PC-9 (cell line): ENCODE data around the gene PRKAR1A. TPM values are rescaled to one million over a fixed set of nuclear protein-coding genes. Genes with fewer than 3 reads are reported as not detected.

Source experiments
- BruUV-seq: library from RNA; stranded (reverse); fragments of 400-500 nt; replicated peaks from 2 replicates; lab custom pipeline; 2021; lab: Mats Ljungman, UMichigan
- CTCF ChIA-PET: fragments of 300-600 bp; sonication (Branson Sonifier 250); formaldehyde crosslinking; loops from one replicate; lab custom pipeline; 2022; ENCODE audit warnings: antibody characterized with exemption; lab: Charles Lee
- POLR2A ChIA-PET: fragments of 300-600 bp; sonication (Branson Sonifier 250); formaldehyde crosslinking; loops from one replicate; lab custom pipeline; 2022; ENCODE audit warnings: antibody characterized with exemption; ENCODE audit not compliant: unreplicated experiment; lab: Charles Lee
- DNase-seq, 2 experiments: peaks; one replicate each; pipeline versions ENCODE4 v3.0.0 to v3.0.0-alpha.2; 2015 to 2022; ENCODE audit warnings: mixed read lengths in 1 of 2
- H2AFZ ChIP-seq: fragments of 200-600 bp; sonication (generic); 2 replicates; pipeline ENCODE4 v1.8.1; 2017; ENCODE audit warnings: antibody characterized with exemption
- H3F3A ChIP-seq: fragments of 200-600 bp; sonication (generic); 2 replicates; pipeline ENCODE4 v1.8.1; 2017; ENCODE audit warnings: antibody characterized with exemption, mild to moderate bottlenecking, low read depth; ENCODE audit not compliant: insufficient read depth
- H3K27ac ChIP-seq: fragments of 200-600 bp; sonication (generic); 2 replicates; pipeline ENCODE4 v1.6.1; 2016; ENCODE audit warnings: mixed run types
- H3K27me3 ChIP-seq: fragments of 200-600 bp; sonication (generic); 2 replicates; pipeline ENCODE4 v1.6.1; 2016; ENCODE audit warnings: low read depth, mixed run types; ENCODE audit not compliant: insufficient read depth
- H3K36me3 ChIP-seq: fragments of 200-600 bp; sonication (generic); 2 replicates; pipeline ENCODE4 v1.6.1; 2016; ENCODE audit warnings: low read depth, mixed run types
- H3K4me1 ChIP-seq: fragments of 200-600 bp; sonication (generic); replicated peaks from 2 replicates; pipeline ENCODE4 v1.6.1; 2016; ENCODE audit warnings: mixed run types; ENCODE audit not compliant: insufficient read depth
- H3K4me2 ChIP-seq: fragments of 200-600 bp; sonication (generic); 2 replicates; pipeline ENCODE4 v1.6.1; 2017; ENCODE audit warnings: mixed run types
- H3K4me3 ChIP-seq: fragments of 200-600 bp; sonication (generic); 2 replicates; pipeline ENCODE4 v1.6.1; 2016; ENCODE audit warnings: mixed run types
- H3K79me2 ChIP-seq: fragments of 200-600 bp; sonication (generic); 2 replicates; pipeline ENCODE4 v1.6.1; 2017; ENCODE audit warnings: low read depth, mixed run types
- H3K9me2 ChIP-seq: fragments of 200-600 bp; sonication (generic); 2 replicates; pipeline ENCODE4 v1.8.1; 2017; ENCODE audit warnings: mild to moderate bottlenecking; ENCODE audit not compliant: insufficient read depth
- H3K9me3 ChIP-seq: fragments of 200-600 bp; sonication (generic); 2 replicates; pipeline ENCODE4 v1.8.1; 2016; ENCODE audit warnings: low read depth; ENCODE audit not compliant: insufficient read depth
- H4K20me1 ChIP-seq: fragments of 200-600 bp; sonication (generic); 2 replicates; pipeline ENCODE4 v1.8.1; 2017; ENCODE audit not compliant: insufficient read depth
- EZH2 ChIP-seq: fragments of 200-600 bp; sonication (generic); IDR thresholded peaks from 2 replicates; pipeline ENCODE4 v1.8.0; 2017; ENCODE audit warnings: antibody characterized with exemption, low read depth
- intact Hi-C: fragments of 100-400 bp; cut with micrococcal nuclease; formaldehyde crosslinking; loops from one replicate; pipeline ENCODE4 v1.10.0; 2022; ENCODE audit not compliant: unreplicated experiment
- total RNA-seq: library from RNA; stranded (reverse); gene quantifications from 2 replicates; pipeline ENCODE4 v1.2.3, GENCODE V29; 2021
- TF ChIP-seq, protein P1 (sequence below): fragments of 200-600 bp; sonication (generic); conservative IDR thresholded peaks from 2 replicates; pipeline ENCODE4 v1.6.1; 2017; ENCODE audit warnings: mixed run types, antibody characterized with exemption, mild to moderate bottlenecking, moderate library complexity

PRKAR1A gene
- total RNA-seq, 1 experiment from 2014 or later: 161 TPM

DNA sequence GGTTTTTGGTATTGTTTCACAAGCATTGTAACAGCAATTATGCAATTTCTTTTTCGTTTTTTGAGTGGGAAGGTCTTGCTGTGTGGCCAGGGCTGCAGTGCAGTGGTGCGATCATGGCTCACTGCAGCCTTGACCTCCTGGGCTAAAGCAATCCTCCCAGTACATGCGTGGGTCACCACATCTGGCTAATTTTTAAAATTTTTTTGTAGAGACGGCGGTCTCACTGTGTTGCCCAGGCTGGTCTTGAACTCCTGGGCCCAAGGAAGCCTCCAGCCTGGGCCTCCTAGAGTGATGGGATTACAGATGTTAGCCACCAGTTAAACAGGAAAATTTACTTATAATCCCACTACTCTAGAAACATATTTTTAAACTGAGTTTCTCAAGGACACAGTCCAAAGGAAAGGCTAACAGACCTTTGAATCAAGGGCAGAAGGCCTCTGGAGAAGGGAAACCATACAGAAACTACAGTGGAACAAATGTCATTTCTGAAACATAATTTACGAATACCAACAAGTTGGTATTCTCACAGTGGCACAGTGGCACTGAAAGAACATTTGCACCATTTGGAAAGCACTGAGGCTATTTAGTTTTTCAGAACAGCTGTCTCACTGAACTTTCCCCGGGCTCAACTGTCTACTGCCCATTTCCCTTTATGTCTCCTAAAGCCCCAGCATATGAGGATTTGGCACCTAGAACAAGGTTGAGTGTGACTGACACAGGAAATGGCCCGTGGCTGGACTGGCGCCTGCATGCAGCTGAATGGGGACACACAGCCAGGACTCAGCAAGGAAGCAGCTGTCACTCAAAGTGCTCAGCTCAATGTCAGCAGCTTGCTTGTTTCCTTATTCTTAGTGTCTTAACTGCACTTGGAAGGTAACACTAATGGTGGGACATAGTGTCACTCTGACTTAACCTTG is 2.8 kb upstream of the PRKAR1A start:
- Histone ChIP-seq H2AFZ (no peak overlapping the region), H3K36me3 (no peaks in the 10 kb centered on the region), H3K27me3 (no peaks in the 10 kb centered on the region), H3K4me3 (no peak overlapping the region), H3K4me1 (peaks cover 17% of the 10 kb centered on the region), H3K27ac (no peak overlapping the region), H3K9me3 (no peaks in the 10 kb centered on the region; the same call in 1 of the 2 replicates), H4K20me1 (peaks cover 8% of the 10 kb centered on the region), H3F3A (0 out of 2 replicates have a peak, but pooled peaks cover 6% of the 10 kb centered on the region), H3K79me2 (peaks cover 20% of the 10 kb centered on the region), H3K4me2 (no peak overlapping the region), H3K9me2 (no peaks in the 10 kb centered on the region)
- CTCF ChIA-PET: no interaction called here
- intact Hi-C loops: no loop called here
- DNase-seq: no peak
- BruUV-seq: no TSS peak
- POLR2A ChIA-PET: no interaction called here
- TF ChIP-seq, protein P1, sequence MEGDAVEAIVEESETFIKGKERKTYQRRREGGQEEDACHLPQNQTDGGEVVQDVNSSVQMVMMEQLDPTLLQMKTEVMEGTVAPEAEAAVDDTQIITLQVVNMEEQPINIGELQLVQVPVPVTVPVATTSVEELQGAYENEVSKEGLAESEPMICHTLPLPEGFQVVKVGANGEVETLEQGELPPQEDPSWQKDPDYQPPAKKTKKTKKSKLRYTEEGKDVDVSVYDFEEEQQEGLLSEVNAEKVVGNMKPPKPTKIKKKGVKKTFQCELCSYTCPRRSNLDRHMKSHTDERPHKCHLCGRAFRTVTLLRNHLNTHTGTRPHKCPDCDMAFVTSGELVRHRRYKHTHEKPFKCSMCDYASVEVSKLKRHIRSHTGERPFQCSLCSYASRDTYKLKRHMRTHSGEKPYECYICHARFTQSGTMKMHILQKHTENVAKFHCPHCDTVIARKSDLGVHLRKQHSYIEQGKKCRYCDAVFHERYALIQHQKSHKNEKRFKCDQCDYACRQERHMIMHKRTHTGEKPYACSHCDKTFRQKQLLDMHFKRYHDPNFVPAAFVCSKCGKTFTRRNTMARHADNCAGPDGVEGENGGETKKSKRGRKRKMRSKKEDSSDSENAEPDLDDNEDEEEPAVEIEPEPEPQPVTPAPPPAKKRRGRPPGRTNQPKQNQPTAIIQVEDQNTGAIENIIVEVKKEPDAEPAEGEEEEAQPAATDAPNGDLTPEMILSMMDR: no peak
- no peak for TF ChIP-seq EZH2

DNA sequence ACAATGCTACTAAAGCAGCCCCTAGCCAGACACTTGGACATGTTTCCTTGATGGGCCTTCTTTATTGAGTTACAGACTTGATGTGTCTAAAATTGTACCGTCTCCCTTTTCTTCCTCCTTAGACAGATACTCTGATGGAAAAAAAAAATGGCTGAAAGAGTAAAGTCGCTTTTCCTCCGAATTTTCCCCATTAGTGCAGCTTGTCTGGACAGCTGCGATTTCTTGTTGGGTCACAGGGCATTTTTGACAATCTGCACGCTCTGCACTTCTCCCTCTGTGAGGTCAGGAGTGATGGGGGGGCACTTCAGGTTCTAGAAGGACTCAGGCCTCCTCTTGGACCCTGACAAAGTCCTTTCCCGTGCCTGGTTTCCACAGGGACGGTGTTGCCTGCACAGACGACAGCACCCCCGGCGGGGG is 968 bp upstream of the PRKAR1A start:
- ChIA-PET CTCF (no interaction called here), POLR2A (interaction anchor here (0.6 kb wide), 1 partner anchor 10 kb away, joined by 3 read pairs; no protein-coding TSS in a partner anchor)
- TF ChIP-seq, protein P1: no peak
- TF ChIP-seq EZH2: no peak
- no peaks in the 10 kb centered on the region for H3K9me3 ChIP-seq
- H4K20me1 ChIP-seq: peaks cover 17% of the 10 kb centered on the region
- peaks cover 20% of the 10 kb centered on the region for H3K4me1 ChIP-seq
- 0 out of 2 replicates have a peak, but pooled peaks cover 6% of the 10 kb centered on the region for H3F3A ChIP-seq
- H3K27ac ChIP-seq: peak overlapping the region; percentile 13; the same call in 1 of the 2 replicates
- TSS peak; percentile 84 for BruUV-seq
- H3K27me3 ChIP-seq: no peaks in the 10 kb centered on the region
- no peak for DNase-seq
- intact Hi-C loops: no loop called here
- H3K4me3 ChIP-seq: peak overlapping the region; percentile 94
- peak overlapping the region; percentile 86 for H3K4me2 ChIP-seq
- H3K9me2 ChIP-seq: no peaks in the 10 kb centered on the region
- H2AFZ ChIP-seq: peak overlapping the region; percentile 97
- peaks cover 13% of the 10 kb centered on the region; the same call in 1 of the 2 replicates for H3K36me3 ChIP-seq
- peaks cover 37% of the 10 kb centered on the region for H3K79me2 ChIP-seq

DNA sequence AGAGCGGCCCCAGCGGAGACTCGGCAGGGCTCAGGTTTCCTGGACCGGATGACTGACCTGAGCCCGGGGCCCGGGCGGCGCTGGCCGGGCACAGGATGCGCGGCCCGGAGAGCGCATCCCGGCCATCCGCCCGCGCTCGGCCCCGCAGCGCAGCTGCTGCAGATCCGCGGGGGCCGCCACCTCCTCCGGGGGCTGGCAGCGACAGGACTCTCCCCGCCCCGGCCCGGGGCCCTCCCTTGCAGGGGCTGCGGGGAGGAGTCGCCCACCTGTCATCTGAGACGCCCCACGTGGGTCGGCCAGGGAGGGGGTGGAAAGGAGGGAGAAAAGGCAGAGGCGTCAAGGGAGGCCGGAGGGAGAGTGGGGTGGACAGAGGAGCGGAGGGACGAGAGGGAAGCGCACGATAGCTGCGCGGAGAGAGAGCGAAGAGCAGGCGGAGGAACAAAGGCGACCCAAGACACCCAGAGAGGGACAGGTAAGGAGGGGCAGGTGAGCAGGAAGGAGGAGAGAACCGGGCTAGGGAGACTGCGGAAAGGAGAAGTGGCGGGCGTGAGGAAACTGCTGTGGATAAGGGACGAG is 471 bp upstream of the PRKAR1A start:
- Histone ChIP-seq H3K4me3 (peak overlapping the region; percentile 94), H3K9me3 (no peaks in the 10 kb centered on the region), H2AFZ (peak overlapping the region; percentile 97), H4K20me1 (peaks cover 17% of the 10 kb centered on the region), H3K27me3 (no peaks in the 10 kb centered on the region), H3K27ac (peak overlapping the region; percentile 63; the same call in 1 of the 2 replicates), H3K4me1 (peaks cover 20% of the 10 kb centered on the region), H3K36me3 (peaks cover 17% of the 10 kb centered on the region; the same call in 1 of the 2 replicates), H3K79me2 (peaks cover 39% of the 10 kb centered on the region), H3F3A (0 out of 2 replicates have a peak, but pooled peaks cover 6% of the 10 kb centered on the region), H3K4me2 (peak overlapping the region; percentile 86), H3K9me2 (no peaks in the 10 kb centered on the region)
- ChIA-PET CTCF (no interaction called here), POLR2A (interaction anchor here (0.8 kb wide), 1 partner anchor 827 kb away, joined by 3 read pairs; no protein-coding TSS in a partner anchor)
- DNase-seq: peak; percentile 51 to 71
- intact Hi-C loops: loop anchor here (2.0 kb wide), 1 partner anchor 55 kb away; the partner anchor contains the start of gene WIPI1
- no peak for TF ChIP-seq EZH2
- TF ChIP-seq, protein P1: no peak
- BruUV-seq: no TSS peak
